Measurements from ENCODE around the gene IPO11.

DNA sequence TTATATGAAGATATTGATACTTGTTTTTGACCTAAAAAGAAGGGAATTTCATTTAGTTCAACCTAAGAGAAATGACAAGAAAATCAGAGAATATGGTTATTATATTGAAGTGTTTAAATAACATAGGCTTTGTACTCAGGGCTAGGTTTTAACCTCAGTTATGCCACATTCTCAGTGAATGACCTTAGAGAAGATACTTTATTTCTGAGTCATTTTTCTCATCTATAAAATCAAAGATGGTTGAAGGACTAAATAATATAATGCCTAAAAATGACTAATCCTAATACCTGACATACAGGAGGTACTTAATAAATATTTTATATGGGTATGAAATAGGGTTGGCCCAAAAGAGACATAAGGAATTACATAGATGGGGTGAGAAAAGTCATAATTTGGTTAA, 41.2 kb upstream of the IPO11 start:
- TF ChIP-seq ZBTB1 (CRISPR knock-in tag; IDR thresholded peaks at IDR 0.05; ENCODE audit: borderline replicate concordance): no peak
- TF ChIP-seq FOXA3 (CRISPR knock-in tag; IDR thresholded peaks at IDR 0.05): no peak
- TF ChIP-seq RAD51 (IDR thresholded peaks at IDR 0.05; ENCODE audit: borderline replicate concordance): no peak
- no peak for TF ChIP-seq EHMT2 (IDR thresholded peaks at IDR 0.05; ENCODE audit: borderline replicate concordance, low read depth, low read length)
- no peak for TF ChIP-seq RFX5 (IDR thresholded peaks at IDR 0.05; ENCODE audit: low read depth, low read length)

All from HepG2 (cell line).